Suppressor macrophage treated with lipopolysaccharide for 1 hour (primary cell): ENCODE measurements around the gene ZBTB47.

ENCODE experiments used
- DNase-seq, 3 donors: peaks; one replicate each; pipeline ENCODE4 v3.0.0-alpha.2; 2020 to 2022

Gene ZBTB47

DNA sequence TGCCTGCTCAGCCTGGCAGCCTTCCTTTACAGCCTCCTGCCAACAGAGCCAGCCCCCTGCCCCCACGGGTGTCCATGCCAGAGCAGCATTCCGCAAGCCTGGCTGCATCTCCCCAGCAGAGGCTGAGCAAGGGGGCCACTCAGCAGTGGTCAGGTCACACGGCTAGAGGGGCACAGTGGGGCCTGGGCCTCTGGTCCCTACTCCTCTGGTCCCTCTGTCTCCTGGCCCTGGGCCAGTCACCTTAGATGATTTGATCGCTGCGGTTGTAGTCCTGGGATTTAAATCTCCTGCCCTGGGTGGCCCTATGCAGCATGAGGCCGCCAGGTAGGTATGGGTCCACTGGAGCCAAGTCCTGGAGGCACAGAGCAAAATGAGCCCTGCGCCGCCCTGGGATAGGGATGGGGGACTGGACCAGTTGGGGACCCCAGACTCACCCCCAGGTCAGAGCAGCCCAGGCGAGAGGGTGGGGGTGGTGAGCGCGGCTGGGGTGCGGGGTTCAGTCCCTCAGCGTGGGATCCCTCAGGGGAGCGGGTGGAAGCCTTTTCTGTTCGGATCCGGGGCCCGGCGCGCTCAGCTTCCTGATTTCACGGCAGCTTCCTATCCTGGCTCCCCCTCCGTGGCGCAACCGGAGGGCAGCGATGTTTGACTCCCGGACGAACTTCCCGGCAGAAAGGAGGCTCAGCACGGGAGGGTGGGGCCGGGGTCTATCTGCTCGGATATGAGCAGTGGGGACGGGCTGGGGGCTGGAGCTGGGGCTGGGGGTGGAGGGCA, at the start of gene ZBTB47:
ZBTB47 (plus strand) TSS at position 138 of the 771 bp plus-strand sequence. CDS start 4,659 bp downstream, outside the sequence.
- peak; percentile 69 to 84 (median 74) for DNase-seq

DNA sequence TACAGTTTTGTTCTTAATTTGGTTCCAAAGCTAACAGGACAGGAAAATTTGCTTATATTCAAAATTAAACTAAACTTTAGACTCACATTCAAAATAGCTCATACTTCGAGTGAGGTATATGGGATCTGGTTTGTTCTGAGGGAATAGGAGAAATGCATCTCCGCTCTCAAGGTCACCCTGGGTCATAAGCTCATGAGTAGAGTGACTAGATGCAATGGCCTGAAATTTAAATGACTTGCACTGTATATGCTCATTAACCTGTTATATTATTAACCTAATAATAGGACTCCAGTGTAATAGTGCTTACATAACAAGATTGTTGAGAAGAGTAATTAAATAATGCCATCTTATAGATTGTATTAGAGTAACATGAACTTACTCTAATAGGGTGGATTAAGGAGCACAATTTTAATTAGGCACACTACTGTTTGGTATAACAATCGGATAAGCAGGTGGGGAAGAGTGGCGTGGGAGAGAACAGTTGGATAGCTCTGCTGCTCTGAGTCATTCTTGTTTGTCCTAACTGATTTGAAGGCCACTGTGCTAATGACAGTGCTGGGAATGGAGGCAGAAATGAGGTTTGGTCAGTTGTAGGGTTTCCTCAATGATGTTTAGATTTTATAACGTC, 47.8 kb upstream of the ZBTB47 start:
- peak in 1 of 3 donors; percentile 0 for DNase-seq

DNA sequence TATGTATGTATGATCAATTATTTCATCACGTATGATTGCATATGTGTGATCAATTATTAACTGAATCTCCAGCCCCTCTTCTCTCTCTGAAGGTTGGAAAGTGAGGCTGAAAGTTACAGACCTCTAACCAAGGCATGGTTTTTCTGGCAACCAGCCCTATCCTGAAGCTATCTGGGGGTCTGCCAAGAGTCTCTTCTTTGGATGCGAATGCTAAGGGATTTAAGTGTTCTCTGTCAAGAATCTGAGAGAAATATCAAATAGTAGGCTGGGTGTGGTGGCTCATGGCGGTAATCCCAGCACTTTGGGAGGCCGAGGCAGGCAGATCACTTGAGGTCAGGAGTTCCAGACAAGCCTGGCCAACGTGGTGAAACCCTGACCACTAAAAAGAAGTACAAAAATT, 44.9 kb upstream of the ZBTB47 start:
- DNase-seq, result no peak

DNA sequence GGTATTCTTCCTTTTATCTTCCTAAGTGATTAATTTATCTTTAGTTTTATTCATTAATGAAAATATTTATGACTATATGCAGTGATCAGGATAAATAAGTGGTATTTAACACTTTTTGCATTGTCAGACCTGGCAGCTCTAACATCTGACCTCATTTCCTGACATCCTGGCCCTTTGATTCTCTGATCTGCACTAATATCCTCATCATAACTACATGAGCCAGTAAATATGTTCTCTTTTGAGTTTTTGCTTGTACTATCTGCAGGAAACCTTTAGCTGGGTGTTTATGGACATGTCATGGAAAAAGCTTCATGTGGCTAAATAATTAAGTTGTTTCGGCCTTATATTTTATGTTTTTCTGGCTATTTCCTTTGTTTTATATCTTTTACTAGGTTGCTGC, 42.5 kb upstream of the ZBTB47 start:
- DNase-seq, result no peak

DNA sequence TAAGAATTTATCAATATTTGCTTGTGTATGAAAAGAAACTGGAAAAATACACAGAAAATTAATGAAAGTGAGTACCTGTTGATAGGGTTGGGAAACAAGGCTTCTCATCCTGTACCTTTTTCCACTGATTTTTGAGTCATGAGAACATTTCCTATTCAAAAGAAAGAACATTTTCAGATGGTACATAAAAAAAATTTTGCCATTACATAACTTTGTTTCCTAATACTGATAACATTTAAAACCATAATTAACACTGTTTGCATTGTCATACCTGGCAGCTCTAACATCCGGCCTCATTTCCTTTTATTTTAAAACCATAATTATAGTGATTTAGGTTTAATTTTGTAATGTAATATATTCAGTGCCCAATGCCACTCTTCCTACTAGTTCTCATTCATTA, 41.3 kb upstream of the ZBTB47 start:
- no peak for DNase-seq

DNA sequence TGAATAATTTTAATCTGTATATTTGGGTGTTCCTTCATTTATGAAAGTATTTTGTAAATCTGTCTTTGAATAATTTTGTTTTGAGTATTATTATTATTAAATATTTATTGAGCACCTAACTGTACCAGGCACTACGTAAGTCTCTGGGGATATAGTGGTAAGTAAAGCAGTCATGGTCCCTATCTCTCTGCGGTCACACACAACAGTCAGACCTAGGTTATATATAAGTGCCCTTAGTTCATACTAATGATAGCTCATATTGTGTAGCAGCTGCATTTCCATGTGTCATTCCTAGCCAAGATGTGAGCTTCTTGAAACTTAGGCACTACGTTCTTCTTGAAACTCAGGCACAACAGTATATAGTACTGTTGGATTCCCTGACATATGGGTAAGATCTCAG, 40.6 kb upstream of the ZBTB47 start:
- no peak for DNase-seq

DNA sequence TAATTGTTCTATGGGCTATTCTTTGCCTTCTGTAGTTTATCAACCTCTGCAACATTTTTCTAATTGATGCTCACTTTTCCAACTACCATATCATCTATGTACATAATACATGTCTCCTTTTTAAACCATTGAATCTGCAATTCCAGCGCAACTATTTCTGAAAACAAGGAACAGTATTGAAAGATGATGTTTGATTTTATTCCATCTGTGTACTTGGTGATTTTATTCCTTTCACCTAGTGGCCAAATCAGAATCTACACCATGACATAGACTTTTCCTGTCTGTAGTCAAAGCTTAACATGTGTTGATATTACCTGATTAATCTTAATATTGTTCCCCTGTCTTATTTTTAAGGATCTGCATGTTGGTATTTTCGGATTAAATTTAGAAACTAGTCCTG, 40.0 kb upstream of the ZBTB47 start:
- DNase-seq, result peak; percentile 12 to 24 (median 21)

DNA sequence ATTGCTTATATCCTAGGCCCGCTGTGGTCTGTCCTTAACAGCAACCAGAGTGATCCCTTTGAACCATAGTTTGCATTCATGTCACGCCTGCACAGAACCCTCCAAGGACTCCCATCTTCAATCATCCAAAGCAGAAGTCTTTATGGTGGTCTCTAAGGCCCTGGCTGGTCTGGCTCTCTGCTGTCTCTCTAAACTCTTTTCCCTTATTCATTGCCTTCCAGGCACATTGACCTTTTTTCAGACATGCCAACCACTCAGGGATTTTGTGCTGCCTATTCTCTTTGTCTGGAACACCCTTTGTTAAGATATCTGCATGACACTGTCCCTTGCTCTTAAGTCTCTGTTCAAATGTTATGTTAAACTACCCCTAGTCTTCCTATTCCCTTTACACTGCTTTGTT, 21.9 kb upstream of the ZBTB47 start:
- no peak for DNase-seq

DNA sequence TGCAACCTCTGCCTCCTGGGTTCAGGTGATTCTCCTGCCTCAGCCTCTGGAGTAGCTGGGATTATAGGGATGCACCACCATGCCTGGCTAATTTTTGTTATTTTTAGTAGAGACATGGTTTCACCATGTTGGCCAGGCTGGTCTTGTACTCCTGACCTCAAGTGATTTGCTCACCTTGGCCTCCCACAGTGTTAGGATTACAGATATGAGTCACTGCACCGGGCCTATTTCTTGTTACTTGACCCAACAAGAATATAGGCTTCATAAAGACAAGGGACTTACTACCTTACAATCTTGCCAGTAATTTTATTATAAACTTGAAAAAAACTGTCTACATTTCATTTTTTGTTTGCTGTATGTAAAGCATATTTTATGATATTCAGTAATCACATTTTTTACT, 21.4 kb upstream of the ZBTB47 start:
- DNase-seq, result no peak

DNA sequence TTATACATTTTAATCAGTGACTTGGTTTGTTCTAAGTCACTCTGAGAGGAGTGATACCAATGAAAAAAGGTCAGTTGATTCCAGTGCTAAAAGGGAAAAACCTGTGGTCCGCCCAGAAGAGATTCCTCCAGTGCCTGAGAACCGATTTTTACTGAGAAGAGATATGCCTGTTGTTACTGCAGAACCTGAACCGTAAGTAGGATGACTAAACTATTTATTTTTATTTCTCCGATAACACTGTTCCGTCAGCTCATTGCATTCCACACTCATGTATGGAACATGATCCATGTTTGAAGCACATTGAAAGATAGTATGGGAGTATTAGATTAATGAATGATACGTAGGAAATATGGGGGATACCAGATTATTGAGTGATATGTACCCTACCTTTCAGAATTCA, 20.0 kb upstream of the ZBTB47 start:
- no peak for DNase-seq

DNA sequence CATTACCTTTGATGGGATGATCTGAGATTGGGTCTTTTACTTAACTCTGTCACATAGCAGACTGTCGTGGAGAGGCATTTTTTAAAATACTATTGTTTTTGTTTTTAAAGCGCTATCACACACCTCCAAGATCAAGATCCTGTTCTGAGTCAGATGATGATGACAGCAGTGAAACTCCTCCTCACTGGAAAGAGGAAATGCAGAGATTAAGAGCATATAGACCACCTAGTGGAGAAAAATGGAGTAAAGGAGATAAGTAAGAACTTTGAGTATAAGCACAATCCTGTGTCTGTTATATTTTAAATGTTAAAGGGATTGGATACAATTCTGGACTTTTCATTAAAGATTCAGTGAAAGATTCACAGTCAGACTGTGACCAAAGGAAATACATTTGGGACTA, 18.4 kb upstream of the ZBTB47 start:
- peak; percentile 63 to 85 (median 82) for DNase-seq

DNA sequence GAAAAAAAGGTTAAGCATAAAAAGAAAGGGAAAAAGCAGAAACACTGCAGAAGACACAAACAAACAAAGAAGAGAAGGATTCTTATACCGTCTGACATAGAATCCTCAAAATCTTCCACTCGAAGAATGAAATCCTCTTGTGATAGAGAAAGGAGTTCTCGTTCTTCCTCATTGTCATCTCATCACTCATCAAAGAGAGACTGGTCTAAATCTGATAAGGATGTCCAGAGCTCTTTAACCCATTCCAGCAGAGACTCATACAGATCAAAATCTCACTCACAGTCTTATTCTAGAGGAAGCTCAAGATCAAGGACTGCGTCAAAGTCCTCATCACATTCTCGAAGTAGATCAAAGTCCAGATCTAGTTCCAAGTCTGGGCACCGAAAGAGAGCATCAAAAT, 16.5 kb upstream of the ZBTB47 start:
- DNase-seq, result no peak

DNA sequence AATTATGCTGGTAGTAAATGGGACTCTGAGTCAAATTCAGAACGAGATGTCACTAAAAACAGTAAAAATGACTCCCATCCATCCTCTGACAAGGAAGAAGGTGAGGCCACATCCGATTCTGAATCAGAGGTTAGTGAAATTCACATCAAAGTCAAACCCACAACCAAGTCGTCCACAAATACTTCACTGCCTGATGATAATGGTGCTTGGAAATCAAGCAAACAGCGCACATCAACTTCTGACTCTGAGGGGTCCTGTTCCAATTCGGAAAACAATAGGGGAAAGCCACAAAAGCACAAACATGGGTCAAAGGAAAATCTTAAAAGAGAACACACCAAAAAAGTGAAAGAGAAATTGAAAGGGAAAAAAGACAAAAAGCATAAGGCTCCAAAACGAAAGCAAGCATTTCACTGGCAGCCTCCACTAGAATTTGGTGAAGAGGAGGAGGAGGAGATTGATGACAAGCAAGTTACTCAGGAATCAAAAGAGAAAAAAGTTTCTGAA, 15.1 kb upstream of the ZBTB47 start:
- DNase-seq, result no peak

DNA sequence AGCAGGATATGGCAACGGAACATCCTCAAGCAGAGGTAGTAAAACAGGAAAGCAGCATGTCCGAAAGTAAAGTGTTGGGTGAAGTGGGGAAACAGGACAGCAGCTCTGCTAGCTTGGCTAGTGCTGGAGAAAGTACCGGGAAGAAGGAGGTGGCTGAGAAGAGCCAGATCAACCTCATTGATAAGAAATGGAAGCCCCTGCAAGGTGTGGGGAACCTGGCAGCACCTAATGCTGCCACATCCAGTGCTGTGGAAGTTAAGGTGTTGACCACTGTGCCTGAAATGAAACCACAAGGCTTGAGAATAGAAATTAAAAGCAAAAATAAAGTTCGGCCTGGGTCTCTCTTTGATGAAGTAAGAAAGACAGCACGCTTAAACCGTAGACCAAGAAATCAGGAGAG, 14.3 kb upstream of the ZBTB47 start:
- DNase-seq, result no peak

DNA sequence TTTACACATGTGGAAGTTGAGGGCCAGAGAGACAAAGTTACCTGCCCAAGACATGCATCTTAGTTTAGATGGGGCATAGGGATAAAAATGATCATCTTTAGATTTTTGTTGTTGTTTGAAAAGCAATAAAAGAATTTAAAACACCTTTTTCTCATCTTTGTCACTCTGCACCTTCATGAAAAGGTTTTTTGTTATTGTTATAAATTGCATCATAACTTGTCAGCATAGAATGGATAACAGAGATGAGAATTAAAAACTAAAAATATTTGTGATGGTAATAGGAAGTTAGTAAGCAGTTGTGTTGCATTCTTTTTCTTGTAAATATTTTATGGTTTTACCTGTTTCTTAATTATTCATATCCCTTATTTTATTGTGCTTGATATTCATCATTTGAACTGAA, 13.4 kb upstream of the ZBTB47 start:
- no peak for DNase-seq

DNA sequence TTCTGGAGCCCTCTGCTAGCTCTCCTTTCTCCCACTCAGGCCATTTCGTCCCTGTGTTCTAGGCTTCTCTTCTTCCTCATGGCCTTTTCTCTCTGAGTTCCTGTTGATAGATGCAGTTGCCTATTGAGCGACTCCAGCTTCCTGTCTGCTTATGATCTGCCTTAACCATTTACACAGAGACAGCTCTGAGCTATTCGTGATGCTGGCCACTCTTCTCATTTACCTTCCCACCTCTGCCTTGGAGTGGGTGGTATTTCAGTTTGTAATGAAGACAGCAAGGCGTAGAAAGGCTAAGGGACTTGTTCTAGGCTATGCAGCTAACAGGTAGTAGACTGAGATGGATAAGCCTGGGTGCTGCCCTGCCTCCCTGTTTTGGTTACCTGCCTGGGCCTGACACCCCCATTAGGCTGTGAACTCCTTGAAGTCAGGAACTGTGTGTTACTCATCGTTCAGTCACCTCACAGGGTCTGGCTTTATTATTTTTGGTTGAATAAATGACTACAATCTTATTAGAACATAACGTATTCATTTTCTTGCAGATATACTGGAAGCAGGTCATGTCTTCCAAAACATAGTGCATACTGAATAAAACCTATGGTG, 12.6 kb upstream of the ZBTB47 start:
- DNase-seq, result no peak

DNA sequence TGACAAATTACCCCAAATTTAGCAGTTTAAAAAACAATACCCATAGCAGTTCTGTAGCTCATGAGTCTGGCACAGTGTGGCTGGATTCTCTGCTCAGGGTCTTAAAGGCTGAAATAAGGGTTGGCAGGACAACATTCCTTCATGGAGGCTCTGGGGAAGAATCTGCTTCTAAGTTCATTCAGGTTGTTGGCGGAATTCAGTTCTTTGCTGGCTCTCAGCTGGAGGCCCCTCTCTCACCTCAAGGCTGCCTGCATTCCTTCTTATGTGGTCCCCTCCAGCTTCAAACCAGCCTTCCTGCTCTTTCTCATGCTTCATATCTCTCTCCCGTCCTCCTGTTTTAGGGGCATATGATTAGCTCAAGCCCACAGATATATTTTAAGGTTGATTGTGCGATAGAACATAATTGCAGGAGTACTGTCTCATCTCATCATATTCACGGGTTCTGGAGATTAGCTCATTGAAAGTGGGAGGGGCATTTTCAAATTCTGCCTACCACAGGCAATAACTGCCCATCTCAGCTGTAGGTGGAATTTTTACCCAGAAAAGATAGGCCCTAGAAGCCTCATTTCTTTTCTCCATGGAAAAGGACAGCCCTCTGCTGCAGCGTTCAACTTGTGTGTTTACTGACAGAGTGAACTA, 5.6 kb upstream of the ZBTB47 start:
- no peak for DNase-seq

DNA sequence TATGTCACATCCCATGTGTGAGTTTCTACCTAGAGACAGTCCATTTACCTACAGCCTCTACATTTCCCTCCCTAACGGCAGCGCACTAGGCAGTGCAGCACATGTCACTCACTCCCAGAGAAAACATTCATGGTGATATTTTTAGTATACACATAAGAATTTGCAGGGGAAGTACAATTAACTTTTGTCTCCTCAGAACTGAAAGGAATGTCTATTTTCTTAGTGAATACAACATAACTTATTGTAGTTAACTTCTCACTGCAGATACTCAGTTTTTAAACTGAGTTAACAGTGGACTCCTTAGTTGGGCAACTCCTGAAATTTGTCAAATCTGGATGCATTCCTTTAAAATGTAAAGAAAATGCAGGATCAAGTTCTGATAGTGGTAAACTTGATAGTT, 4.5 kb upstream of the ZBTB47 start:
- DNase-seq, result no peak

DNA sequence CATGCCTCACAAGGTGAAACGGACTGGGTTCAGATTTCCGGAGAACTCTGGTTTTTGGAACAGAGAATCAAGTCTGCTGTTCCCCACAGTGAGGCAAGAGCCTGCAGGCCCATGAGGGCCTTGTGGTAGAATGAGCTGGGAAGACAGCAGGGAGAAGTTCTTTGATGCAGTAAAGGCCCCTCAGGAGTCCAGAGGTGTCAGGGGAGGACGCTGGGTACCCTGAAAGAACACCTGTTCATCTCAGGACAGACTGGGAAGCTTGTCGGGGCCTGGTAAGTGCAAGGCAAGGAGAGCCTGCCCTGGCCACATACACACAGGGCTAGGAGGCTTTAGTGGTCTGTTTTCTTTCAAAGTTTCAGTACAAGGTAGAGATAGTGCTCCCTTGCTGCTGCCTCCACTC, 3.7 kb upstream of the ZBTB47 start:
- no peak for DNase-seq

DNA sequence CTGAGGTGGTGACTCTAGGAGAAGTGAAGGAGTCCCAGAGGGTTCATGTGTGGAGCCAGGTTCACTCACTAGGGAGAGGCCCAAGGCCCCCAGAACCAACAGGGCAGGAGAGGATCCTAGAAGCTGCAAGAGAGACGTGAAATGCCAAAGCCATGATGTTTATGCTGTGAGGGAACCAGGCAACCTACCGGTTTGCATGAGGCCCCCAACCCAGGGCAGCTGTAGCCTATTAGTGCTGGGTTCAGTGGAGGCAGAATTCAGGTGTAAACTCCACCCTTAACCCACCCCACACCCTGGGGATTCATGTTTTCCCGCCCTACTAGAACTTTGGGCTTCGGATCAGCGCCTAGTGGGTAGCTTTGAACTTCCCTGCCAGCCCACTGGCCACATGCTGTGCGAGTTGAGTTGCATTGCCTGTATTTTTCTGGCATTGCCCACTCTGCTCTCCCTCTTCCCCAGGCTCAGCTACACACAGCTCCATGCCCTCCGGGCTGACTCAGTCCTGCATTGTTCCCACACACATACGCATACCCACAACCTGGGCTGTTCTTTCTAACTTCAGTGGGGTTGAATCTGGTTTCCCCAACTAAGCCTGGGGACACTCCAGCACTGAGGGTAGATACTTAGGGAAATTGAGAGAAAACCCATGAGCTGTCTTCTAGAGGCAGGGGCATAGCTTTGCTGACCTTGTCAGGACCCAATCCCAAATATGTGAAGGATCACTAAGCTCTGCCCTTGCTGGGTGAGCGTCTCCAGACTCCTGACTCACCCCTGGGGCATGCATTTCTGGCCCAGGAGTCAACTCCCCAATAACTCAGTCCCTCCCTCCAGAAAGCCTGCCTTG, 2.0 kb upstream of the ZBTB47 start:
- no peak for DNase-seq

DNA sequence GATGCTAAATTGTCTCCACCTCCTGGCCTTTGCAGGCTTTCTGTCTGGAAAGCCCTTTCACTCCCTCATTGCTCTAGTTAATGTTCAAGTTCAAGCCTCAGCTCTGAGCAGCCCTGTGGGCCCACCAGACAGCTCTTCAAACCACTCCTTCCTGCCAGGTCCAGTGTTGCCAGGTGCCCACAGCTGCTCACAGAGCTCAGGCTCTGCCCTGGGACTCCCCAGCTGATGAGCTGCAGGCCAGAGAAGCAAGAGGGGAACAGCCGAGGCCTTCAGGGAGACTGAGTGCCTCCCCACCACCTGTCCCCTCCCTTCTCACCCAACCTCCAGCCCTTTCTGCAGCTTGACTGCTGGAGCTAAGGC, 1.3 kb upstream of the ZBTB47 start:
- DNase-seq, result no peak

DNA sequence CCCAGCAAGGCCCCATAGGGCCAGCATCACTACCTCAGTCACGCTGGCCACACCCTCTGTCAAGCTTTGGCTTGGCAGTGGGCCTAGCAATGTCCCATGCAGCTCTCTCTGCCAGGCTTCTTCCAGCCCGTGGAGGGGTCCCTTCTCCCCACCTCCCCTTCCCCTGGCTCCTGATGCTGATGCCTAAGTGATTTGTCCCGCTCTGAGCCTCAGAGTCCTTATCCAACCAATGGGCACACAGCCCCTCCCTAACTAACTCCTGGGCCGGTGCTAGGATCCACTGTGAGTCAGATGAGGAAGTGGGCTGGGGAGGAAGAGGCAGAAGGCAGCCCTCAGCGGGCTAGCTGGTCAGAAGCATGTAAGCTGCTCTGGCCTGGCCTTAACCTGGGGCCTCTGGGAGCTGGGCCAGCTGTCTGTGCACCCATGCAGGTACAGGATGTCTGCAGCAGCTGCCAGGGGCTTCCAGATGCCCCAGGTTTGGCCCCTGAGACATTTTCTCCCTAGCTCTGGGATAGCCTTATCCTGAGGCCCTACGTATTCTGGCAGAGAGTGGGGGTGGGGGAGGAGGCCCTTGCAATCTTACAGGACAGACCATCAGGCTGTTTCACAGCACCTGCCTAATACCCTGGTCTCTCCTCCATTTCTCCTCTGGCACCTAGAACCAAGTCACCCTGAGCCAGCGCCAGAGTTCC, 740 bp upstream of the ZBTB47 start:
- DNase-seq, result peak; percentile 83 to 84 (median 84)
